Fibroblast of lung (primary cell): ENCODE results near the gene CD276. TPM values are rescaled to one million over a fixed set of nuclear protein-coding genes. Genes with fewer than 3 reads are reported as not detected.

Experiments
- DNase-seq, 2 donors: peaks; one replicate each; pipeline versions ENCODE4 v3.0.0 to v3.0.0-alpha.2; 2010; ENCODE audit warnings: low read depth in 2 of 2
- H2AFZ ChIP-seq: 2 replicates; pipeline ENCODE4 v1.5.1; 2012; ENCODE audit warnings: low read length, control low read depth, inconsistent platforms
- H3K27ac ChIP-seq: 2 replicates; pipeline ENCODE4 v1.5.1; 2011; ENCODE audit warnings: low read length, control low read depth; ENCODE audit not compliant: insufficient read depth
- H3K27me3 ChIP-seq: 2 replicates; pipeline ENCODE4 v1.5.1; 2011; ENCODE audit warnings: mild to moderate bottlenecking, low read length; ENCODE audit not compliant: control insufficient read depth, insufficient read depth
- H3K36me3 ChIP-seq: 2 replicates; pipeline ENCODE4 v1.5.1; 2011; ENCODE audit warnings: low read length; ENCODE audit not compliant: control insufficient read depth, insufficient read depth
- H3K4me1 ChIP-seq: 2 replicates; pipeline ENCODE4 v1.5.1; 2011; ENCODE audit warnings: low read length; ENCODE audit not compliant: control insufficient read depth, insufficient read depth; ENCODE audit errors: extremely low read depth
- H3K4me2 ChIP-seq: 2 replicates; pipeline ENCODE4 v1.5.1; 2011; ENCODE audit warnings: low read length, control low read depth; ENCODE audit not compliant: insufficient read depth; ENCODE audit errors: extremely low read depth
- H3K4me3 ChIP-seq, 4 experiments: fragments of 200-600 bp in 1 of 4; sonication (generic) in 1 of 4; replicated peaks in 1 of 4; 2 replicates each; pipeline ENCODE4 v1.5.1; 2011 to 2016; ENCODE audit warnings: low read length in 4 of 4, low read depth in 3 of 4, mild to moderate bottlenecking in 3 of 4, control low read depth in 2 of 4, inconsistent platforms in 1 of 4, mixed read lengths in 1 of 4; ENCODE audit not compliant: insufficient read depth in 1 of 4; ENCODE audit errors: control extremely low read depth in 1 of 4
- H3K79me2 ChIP-seq: 2 replicates; pipeline ENCODE4 v1.5.1; 2012; ENCODE audit warnings: mild to moderate bottlenecking, low read length, inconsistent platforms; ENCODE audit not compliant: control insufficient read depth, insufficient read depth
- H3K9ac ChIP-seq: 2 replicates; pipeline ENCODE4 v1.5.1; 2011; ENCODE audit warnings: mild to moderate bottlenecking, low read length, control low read depth; ENCODE audit not compliant: insufficient read depth
- H3K9me3 ChIP-seq: 2 replicates; pipeline ENCODE4 v1.5.1; 2012; ENCODE audit warnings: low read depth, low read length; ENCODE audit not compliant: control insufficient read depth, insufficient read depth
- H4K20me1 ChIP-seq: 2 replicates; pipeline ENCODE4 v1.5.1; 2011; ENCODE audit warnings: low read length; ENCODE audit not compliant: control insufficient read depth, insufficient read depth; ENCODE audit errors: extremely low read depth
- EZH2 ChIP-seq: IDR thresholded peaks from 2 replicates; pipeline ENCODE4 v1.5.1; 2012; ENCODE audit warnings: low read length, control low read depth, mild to moderate bottlenecking; ENCODE audit errors: missing control alignments
- polyA plus RNA-seq, 2 donors: library from polyadenylated mRNA; depleted of rRNA in 1 of 2; stranded (reverse) in 1 of 2; unstranded in 1 of 2; fragments of >200 nt; gene quantifications; 2 replicates each; pipeline ENCODE4 v1.2.1, GENCODE V29; 2011 to 2012; ENCODE audit warnings: missing spikeins in 1 of 2
- total RNA-seq: library from RNA; depleted of rRNA; stranded (reverse); fragments of >200 nt; gene quantifications from 2 replicates; pipeline ENCODE4 v1.2.1, GENCODE V29; 2014
- TF ChIP-seq, protein P1 (sequence below), 2 donors: IDR thresholded peaks in 1 of 2; conservative IDR thresholded peaks in 1 of 2; 1 replicate in 1 of 2; 2 replicates in 1 of 2; pipeline ENCODE4 v1.5.1; 2011 to 2012; ENCODE audit warnings: low read length in 2 of 2, control low read depth in 1 of 2, inconsistent platforms in 1 of 2, low read depth in 1 of 2, mild to moderate bottlenecking in 1 of 2

Gene CD276
- total and polyA plus RNA-seq, 2 donors (not counting 1 experiment from before 2014, with no cell fraction given) = 88.5 to 103 TPM

DNA sequence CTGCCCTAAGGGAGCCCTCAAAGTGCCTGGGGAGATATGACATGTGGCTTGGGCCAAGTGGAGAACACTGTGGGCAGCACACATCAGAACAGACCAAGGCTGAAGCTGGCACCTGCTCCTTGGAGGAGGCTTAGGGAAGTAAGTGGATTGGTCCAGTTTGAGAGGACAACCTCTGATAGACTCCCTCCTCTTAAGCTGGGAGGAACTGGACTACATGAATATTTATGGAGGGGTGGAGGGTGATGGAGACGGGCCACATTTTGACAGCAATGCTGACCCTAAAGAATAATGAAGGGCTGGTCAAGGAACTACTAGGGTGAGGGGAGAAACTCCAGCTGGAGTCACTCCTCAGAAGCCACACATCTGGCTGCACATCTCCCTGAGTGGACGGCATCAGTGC is 6.5 kb upstream of the CD276 start:
- no peak overlapping the region for H2AFZ ChIP-seq
- TF ChIP-seq EZH2 = no peak

DNA sequence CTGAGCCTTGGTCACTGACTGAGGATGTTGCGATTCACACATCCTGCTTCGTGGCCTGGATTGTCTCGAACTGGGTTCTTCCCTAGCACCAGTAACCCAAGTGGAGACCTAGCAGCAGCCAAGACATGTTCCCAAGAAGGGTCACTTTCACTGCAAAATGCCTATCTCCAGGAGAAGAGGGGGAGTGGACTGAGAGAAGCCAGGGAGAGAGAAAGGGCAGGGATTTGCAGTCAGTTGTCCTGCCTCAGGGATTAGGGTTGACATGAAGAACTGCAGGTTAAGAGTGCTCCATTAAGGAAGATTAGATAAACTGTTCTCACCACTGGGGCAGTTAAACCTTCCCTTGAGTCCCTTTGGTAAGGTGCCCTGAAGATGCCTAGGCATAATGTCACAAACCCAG is 5.7 kb upstream of the CD276 start:
- H3K27me3 ChIP-seq = peaks cover 5% of the 10 kb centered on the region
- TF ChIP-seq EZH2 = no peak
- TF ChIP-seq, protein P1, sequence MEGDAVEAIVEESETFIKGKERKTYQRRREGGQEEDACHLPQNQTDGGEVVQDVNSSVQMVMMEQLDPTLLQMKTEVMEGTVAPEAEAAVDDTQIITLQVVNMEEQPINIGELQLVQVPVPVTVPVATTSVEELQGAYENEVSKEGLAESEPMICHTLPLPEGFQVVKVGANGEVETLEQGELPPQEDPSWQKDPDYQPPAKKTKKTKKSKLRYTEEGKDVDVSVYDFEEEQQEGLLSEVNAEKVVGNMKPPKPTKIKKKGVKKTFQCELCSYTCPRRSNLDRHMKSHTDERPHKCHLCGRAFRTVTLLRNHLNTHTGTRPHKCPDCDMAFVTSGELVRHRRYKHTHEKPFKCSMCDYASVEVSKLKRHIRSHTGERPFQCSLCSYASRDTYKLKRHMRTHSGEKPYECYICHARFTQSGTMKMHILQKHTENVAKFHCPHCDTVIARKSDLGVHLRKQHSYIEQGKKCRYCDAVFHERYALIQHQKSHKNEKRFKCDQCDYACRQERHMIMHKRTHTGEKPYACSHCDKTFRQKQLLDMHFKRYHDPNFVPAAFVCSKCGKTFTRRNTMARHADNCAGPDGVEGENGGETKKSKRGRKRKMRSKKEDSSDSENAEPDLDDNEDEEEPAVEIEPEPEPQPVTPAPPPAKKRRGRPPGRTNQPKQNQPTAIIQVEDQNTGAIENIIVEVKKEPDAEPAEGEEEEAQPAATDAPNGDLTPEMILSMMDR (conservative IDR thresholded peaks at IDR 0.05 in 1 of 2, IDR thresholded peaks at IDR 0.05 in 1 of 2; ENCODE audit: low read depth in 1 of 2, low read length in 2 of 2) = no peak
- no peak for DNase-seq
- no peak overlapping the region for H3K27ac ChIP-seq
- H2AFZ ChIP-seq = no peak overlapping the region
- H3K4me2 ChIP-seq = no peak overlapping the region
- no peak overlapping the region for H3K9ac ChIP-seq
- no peaks in the 10 kb centered on the region for H3K36me3 ChIP-seq
- H3K9me3 ChIP-seq = no peaks in the 10 kb centered on the region
- peaks cover 4% of the 10 kb centered on the region for H3K4me1 ChIP-seq
- H3K4me3 ChIP-seq = no peak overlapping the region
- H4K20me1 ChIP-seq = no peaks in the 10 kb centered on the region
- no peaks in the 10 kb centered on the region for H3K79me2 ChIP-seq

More for the DNA sequence above, 6.5 kb upstream of the CD276 start:
- peaks cover 12% of the 10 kb centered on the region for H3K27me3 ChIP-seq
- no peaks in the 10 kb centered on the region for H3K36me3 ChIP-seq
- no peaks in the 10 kb centered on the region for H4K20me1 ChIP-seq
- H3K9me3 ChIP-seq = no peaks in the 10 kb centered on the region
- no peaks in the 10 kb centered on the region for H3K79me2 ChIP-seq
- no peak overlapping the region for H3K9ac ChIP-seq
- peaks cover 4% of the 10 kb centered on the region for H3K4me1 ChIP-seq
- H3K27ac ChIP-seq = no peak overlapping the region
- no peak overlapping the region for H3K4me2 ChIP-seq
- DNase-seq = no peak
- no peak overlapping the region for H3K4me3 ChIP-seq

DNA sequence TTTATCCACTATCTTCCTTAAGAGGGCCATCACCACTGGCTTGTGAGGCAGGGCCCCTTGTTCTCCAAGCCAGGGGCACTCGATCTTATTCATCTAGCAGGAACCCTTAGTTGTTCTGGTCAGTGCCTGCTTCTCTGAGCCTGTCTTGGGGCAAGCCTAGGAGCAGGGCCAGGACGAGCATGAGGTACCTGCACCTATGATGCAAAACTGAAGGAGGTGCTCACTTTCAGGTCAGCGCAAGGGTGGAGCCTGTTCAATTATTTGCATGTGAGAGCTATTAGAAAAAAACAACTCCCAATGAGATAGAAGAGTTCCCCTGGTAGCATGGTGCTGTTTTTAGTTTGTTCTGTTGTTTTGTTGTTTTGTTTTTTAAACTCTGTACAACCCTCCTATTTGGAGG is 5.0 kb upstream of the CD276 start:
- no peaks in the 10 kb centered on the region for H3K36me3 ChIP-seq
- no peak for DNase-seq
- TF ChIP-seq, protein P1 (conservative IDR thresholded peaks at IDR 0.05 in 1 of 2, IDR thresholded peaks at IDR 0.05 in 1 of 2; ENCODE audit: low read depth in 1 of 2, low read length in 2 of 2) = no peak
- TF ChIP-seq EZH2 = no peak
- no peak overlapping the region for H3K4me3 ChIP-seq
- H3K9ac ChIP-seq = no peak overlapping the region
- no peaks in the 10 kb centered on the region for H3K79me2 ChIP-seq
- no peaks in the 10 kb centered on the region for H3K9me3 ChIP-seq
- no peak overlapping the region for H3K27ac ChIP-seq
- H4K20me1 ChIP-seq = no peaks in the 10 kb centered on the region
- H3K27me3 ChIP-seq = peaks cover 2% of the 10 kb centered on the region
- no peak overlapping the region for H3K4me2 ChIP-seq
- H2AFZ ChIP-seq = no peak overlapping the region
- H3K4me1 ChIP-seq = peaks cover 8% of the 10 kb centered on the region
